Measurements from ENCODE around the gene ATG4C. TPM values are rescaled to one million over a fixed set of nuclear protein-coding genes. Genes with fewer than 3 reads are reported as not detected.
"Not testable (repeated sequence)": the region's sequence is repeated elsewhere in the genome, so short reads cannot be mapped to it uniquely, and the experiment has no call there.

ATG4C gene
- 10 to 100 TPM in 1 of 2 donors, 1 to 10 TPM in 1; 5.6 to 11.8 TPM for total RNA-seq

GRCh38 chr1:62783736-62784508 lies at the start of gene ATG4C:
Gene ATG4C, plus strand, starts transcription at chr1:62784132. Its CDS starts 19,655 bp downstream, at chr1:62803787.
- peak; percentile 98 for DNase-seq (ENCODE audit: low spot score)
- Histone ChIP-seq H3K4me3 (peak within 1 kb of the TSS; percentile 72), H3K9me3 (no peaks in the 10 kb centered on the region), H3K4me1 (replicated peaks) (no peaks in the 10 kb centered on the region), H3K27me3 (replicated peaks; ENCODE audit: insufficient read depth) (no peaks in the 10 kb centered on the region), H3K36me3 (no peaks in the 10 kb centered on the region), H3K27ac (peak within 1 kb of the TSS; percentile 86 to 89)
- TF ChIP-seq POLR2AphosphoS5 (IDR thresholded peaks at IDR 0.05) = peak; percentile 94
- TF ChIP-seq CTCF (IDR thresholded peaks at IDR 0.05) = peak in 2 of 4 experiments; percentile 2 to 10
- TF ChIP-seq POLR2A (IDR thresholded peaks at IDR 0.05) = peak; percentile 28
- WGBS = under 1% methylated on average over 38 of the region's 38 CpGs
- intact Hi-C loops (cut with DNase I) = loop anchor here (5.0 kb wide), 1 partner anchor 97 kb away; the partner anchor contains the start of gene DOCK7

- TF ChIP-seq POLR2AphosphoS5 (IDR thresholded peaks at IDR 0.05) = no peak
- TF ChIP-seq POLR2A (IDR thresholded peaks at IDR 0.05) = no peak
- no peak for TF ChIP-seq CTCF (IDR thresholded peaks at IDR 0.05)
- 68% methylated on average over 3 of the region's 3 CpGs for WGBS
- no peak overlapping the region for H3K27ac ChIP-seq
- no peaks in the 10 kb centered on the region for H3K27me3 ChIP-seq (replicated peaks; ENCODE audit: insufficient read depth)
- no peaks in the 10 kb centered on the region for H3K4me1 ChIP-seq (replicated peaks)
- no peak for DNase-seq (ENCODE audit: low spot score)
- no peaks in the 10 kb centered on the region for H3K36me3 ChIP-seq
- no peak overlapping the region for H3K4me3 ChIP-seq
- intact Hi-C loops (cut with DNase I) = no loop called here
- H3K9me3 ChIP-seq = no peaks in the 10 kb centered on the region
Measured at GRCh38 chr1:62735491-62736171, 48.3 kb upstream of the ATG4C start.

- H3K36me3 ChIP-seq; intact Hi-C loops (cut with DNase I); H3K27me3 ChIP-seq (replicated peaks; ENCODE audit: insufficient read depth); DNase-seq (ENCODE audit: low spot score); H3K4me3 ChIP-seq; H3K9me3 ChIP-seq; H3K27ac ChIP-seq; H3K4me1 ChIP-seq (replicated peaks): not testable (repeated sequence)
- WGBS = 87% methylated on average over 3 of the region's 3 CpGs
Measured at GRCh38 chr1:62740701-62741100, 43.2 kb upstream of the ATG4C start.

GRCh38 chr1:62744611-62745577 lies 39.0 kb upstream of the ATG4C start:
- no peaks in the 10 kb centered on the region for H3K4me1 ChIP-seq (replicated peaks)
- TF ChIP-seq CTCF (IDR thresholded peaks at IDR 0.05) = no peak
- no peak for TF ChIP-seq POLR2A (IDR thresholded peaks at IDR 0.05)
- TF ChIP-seq POLR2AphosphoS5 (IDR thresholded peaks at IDR 0.05) = no peak
- H3K27me3 ChIP-seq (replicated peaks; ENCODE audit: insufficient read depth) = no peaks in the 10 kb centered on the region
- H3K4me3 ChIP-seq = no peak overlapping the region
- no peaks in the 10 kb centered on the region for H3K9me3 ChIP-seq
- 79% methylated on average over 3 of the region's 3 CpGs for WGBS
- intact Hi-C loops (cut with DNase I) = no loop called here
- no peaks in the 10 kb centered on the region for H3K36me3 ChIP-seq
- DNase-seq (ENCODE audit: low spot score) = no peak
- H3K27ac ChIP-seq = no peak overlapping the region

All from prostate gland (tissue), 2 donors.